GM13976 (cell line): ENCODE results near the gene ELF3.
"Not testable (repeated sequence)": the region's sequence is repeated elsewhere in the genome, so short reads cannot be mapped to it uniquely, and the experiment has no call there.

Experiments used
- DNase-seq: peaks from one replicate; pipeline ENCODE4 v3.0.0; 2012; ENCODE audit warnings: low spot score
- CTCF ChIP-seq: IDR thresholded peaks from 2 replicates; pipeline ENCODE4 v1.5.1; 2012; ENCODE audit warnings: borderline replicate concordance, mild to moderate bottlenecking; ENCODE audit not compliant: insufficient read depth; ENCODE audit errors: extremely low read depth, missing control alignments, control extremely low read depth
- in situ Hi-C: fragments of 300-500 bp; cut with MboI; formaldehyde crosslinking; loops from one replicate; pipeline ENCODE4 v1.12.0; 2022; ENCODE audit warnings: low sequenced_read_pairs, mixed read lengths, inconsistent platforms; ENCODE audit not compliant: unreplicated experiment

ELF3 gene

DNA sequence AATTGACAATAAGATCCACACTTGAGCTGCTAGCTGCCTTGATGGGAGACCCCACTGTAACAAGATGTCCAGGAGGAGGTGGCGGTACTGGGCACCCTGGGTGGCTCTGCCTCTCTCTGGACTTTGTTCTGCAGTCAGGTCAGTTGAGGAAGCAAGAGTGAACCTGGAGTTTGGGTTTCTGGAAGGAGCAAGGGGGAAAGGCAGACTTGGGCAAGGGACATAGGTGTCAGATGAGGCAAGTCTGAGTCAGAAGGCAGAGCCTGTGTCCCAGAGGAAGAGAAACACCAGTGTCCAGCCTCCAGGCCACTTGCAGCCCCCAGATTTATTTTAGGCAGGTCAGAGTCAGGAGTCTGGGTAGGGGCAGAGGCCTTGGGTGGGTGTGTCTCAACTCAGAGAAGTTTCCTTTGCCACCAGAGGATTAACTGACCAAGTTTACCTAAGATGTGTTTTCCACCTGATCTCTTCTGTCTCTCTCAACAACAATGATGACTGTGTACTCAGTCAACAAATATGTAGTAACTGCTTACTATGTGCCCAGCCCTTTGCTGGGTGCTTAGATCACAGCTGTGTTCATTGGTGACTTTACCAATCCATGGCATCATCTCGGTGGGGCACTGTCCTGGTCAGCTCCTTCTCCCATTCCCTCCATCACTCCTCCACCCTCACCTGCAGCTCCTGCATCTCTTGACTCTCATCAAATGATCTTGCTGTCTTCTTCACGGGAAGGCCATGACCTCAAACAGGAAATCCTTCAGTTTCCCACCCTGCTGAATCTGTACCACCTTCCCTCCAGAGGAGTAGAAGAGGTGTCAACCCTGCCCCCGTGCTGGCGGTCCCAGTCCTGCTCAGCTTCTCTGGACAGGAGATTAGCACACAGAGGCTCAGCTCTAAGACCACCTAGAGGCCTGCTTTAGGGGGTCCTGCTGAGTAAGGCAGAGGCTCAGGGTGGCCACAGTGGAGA lies 36.6 kb downstream of the ELF3 start:
- TF ChIP-seq CTCF: no peak
- no peak for DNase-seq
- in situ Hi-C loops: no loop called here

GRCh38 chr1:202047977-202048376 lies 37.6 kb downstream of the ELF3 start:
- no peak for DNase-seq
- TF ChIP-seq CTCF: no peak
- in situ Hi-C loops: no loop called here

- TF ChIP-seq CTCF: no peak
- in situ Hi-C loops: no loop called here
- no peak for DNase-seq
These were observed 38.7 kb downstream of the ELF3 start for GRCh38 chr1:202049129-202049528.

GRCh38 chr1:202054094-202054493 lies 43.7 kb downstream of the ELF3 start:
- in situ Hi-C loops: no loop called here
- no peak for DNase-seq
- TF ChIP-seq CTCF: no peak

DNA sequence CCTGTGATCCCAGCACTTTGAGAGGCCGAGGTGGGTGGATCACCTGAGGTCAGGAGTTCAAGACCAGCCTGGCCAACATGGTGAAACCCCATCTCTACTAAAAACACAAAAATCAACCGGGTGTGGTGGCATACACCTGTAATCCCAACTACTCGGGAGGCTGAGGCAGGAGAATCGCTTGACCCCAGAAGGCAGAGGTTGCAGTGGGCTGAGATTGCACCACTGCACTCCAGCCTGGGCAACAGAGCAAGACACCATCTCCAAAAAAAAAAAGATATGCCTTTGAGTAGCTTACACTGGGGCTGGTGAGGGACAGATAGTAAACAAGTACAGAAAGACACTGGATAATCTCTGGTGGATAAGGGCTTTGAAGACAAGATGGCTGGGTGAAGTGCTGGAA lies 44.3 kb downstream of the ELF3 start:
- DNase-seq, in situ Hi-C loops: not testable (repeated sequence)

- no peak for DNase-seq
- no peak for TF ChIP-seq CTCF
- in situ Hi-C loops: no loop called here
These were observed 46.4 kb downstream of the ELF3 start for GRCh38 chr1:202056644-202057334.

- in situ Hi-C loops, DNase-seq: not testable (repeated sequence)
These were observed 46.9 kb downstream of the ELF3 start for GRCh38 chr1:202057335-202057704.
